Endothelial cell (in vitro differentiated cells): ENCODE measurements around the gene PEX11B. TPM values are rescaled to one million over a fixed set of nuclear protein-coding genes. Genes with fewer than 3 reads are reported as not detected.

Source experiments
- DNase-seq: peaks from one replicate; pipeline ENCODE4 v3.0.0; 2021; ENCODE audit warnings: low spot score
- H3K27ac Mint-ChIP-seq: one replicate; pipeline ENCODE4 v1.8.0; 2021; ENCODE audit warnings: mixed read lengths, inconsistent platforms; ENCODE audit not compliant: unreplicated experiment
- H3K27me3 Mint-ChIP-seq: one replicate; pipeline ENCODE4 v1.8.0; 2021; ENCODE audit warnings: mild to moderate bottlenecking, moderate library complexity, mixed read lengths, inconsistent platforms; ENCODE audit not compliant: unreplicated experiment
- H3K36me3 Mint-ChIP-seq: one replicate; pipeline ENCODE4 v1.8.0; 2021; ENCODE audit warnings: mild to moderate bottlenecking, low read depth, mixed read lengths, inconsistent platforms; ENCODE audit not compliant: unreplicated experiment
- H3K4me1 Mint-ChIP-seq: one replicate; pipeline ENCODE4 v1.8.0; 2021; ENCODE audit warnings: mild to moderate bottlenecking, mixed read lengths, inconsistent platforms; ENCODE audit not compliant: unreplicated experiment
- H3K4me3 Mint-ChIP-seq: one replicate; pipeline ENCODE4 v1.8.0; 2021; ENCODE audit warnings: mild to moderate bottlenecking, mixed read lengths, inconsistent platforms; ENCODE audit not compliant: unreplicated experiment
- H3K9me3 Mint-ChIP-seq: one replicate; pipeline ENCODE4 v1.8.0; 2021; ENCODE audit warnings: mixed read lengths, inconsistent platforms; ENCODE audit not compliant: unreplicated experiment
- total RNA-seq: library from RNA; stranded (reverse); fragmentation: NEBNext Ultra II Directional; extraction: Animal tissue kit (Norgen Biotek cat#: 25700); gene quantifications from one replicate; pipeline ENCODE4 v1.2.1, GENCODE V29; 2021; ENCODE audit not compliant: unreplicated experiment
- TF ChIP-seq, protein P1 (sequence below): fragments of 200-600 bp; sonication (generic); IDR thresholded peaks from one replicate; pipeline ENCODE4 v1.5.0; 2021; ENCODE audit warnings: antibody characterized with exemption; ENCODE audit not compliant: unreplicated experiment

The PEX11B gene
- total RNA-seq, 1 donor from 2014 or later = 34.0 TPM

DNA sequence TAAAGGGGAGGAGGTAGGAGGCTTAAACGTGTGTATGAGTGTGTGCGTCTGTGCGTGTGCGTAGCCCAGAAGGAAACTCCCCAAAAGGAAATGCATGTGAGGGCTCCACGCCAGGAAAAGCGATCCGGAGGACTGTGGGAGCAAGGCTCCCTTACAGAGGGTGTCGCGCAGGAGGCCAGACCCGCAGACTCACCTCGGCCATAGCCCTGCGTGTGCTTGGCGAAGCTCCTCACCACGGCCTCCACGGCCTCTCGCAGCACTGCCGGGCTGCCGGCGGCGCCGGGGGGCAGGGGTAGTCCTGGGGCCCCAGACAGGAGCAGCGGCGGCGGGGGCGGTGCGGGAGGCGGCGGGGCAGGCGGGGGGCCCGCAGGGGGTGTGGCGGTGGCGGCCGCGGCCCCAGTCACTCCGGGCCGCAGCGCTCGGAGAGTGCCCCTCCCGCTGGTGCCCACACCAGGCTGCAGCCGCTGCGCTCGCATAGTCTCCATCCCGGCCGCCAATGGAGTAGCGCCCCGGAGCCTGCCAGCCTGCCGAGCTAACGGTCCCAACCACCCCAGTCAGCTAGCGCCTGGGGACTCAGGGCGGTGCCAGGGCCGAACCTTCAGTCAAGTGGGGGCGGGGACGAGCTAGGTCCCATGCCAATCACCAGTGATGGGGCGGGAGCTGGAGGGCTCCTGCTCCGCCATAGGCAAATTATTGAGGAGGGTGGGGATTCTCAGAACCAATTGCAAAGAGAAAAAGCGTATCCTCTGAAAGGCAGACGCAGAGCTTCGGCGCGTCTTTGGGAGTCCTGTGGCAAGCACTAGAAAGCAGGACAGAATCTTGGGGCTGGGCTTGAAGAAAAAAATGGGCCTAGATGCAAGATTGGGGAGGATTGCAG, 39.2 kb upstream of the PEX11B start, which contains the start of gene LIX1L:
Gene LIX1L (minus strand): TSS at position 575 of the 877 bp plus-strand sequence. CDS start 90 bp downstream, at position 485.
- TF ChIP-seq, protein P1, sequence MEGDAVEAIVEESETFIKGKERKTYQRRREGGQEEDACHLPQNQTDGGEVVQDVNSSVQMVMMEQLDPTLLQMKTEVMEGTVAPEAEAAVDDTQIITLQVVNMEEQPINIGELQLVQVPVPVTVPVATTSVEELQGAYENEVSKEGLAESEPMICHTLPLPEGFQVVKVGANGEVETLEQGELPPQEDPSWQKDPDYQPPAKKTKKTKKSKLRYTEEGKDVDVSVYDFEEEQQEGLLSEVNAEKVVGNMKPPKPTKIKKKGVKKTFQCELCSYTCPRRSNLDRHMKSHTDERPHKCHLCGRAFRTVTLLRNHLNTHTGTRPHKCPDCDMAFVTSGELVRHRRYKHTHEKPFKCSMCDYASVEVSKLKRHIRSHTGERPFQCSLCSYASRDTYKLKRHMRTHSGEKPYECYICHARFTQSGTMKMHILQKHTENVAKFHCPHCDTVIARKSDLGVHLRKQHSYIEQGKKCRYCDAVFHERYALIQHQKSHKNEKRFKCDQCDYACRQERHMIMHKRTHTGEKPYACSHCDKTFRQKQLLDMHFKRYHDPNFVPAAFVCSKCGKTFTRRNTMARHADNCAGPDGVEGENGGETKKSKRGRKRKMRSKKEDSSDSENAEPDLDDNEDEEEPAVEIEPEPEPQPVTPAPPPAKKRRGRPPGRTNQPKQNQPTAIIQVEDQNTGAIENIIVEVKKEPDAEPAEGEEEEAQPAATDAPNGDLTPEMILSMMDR = no peak
- Mint-ChIP-seq H3K27me3 (peaks cover 28% of the 10 kb centered on the region), H3K27ac (peak within 1 kb of the TSS; percentile 92)

DNA sequence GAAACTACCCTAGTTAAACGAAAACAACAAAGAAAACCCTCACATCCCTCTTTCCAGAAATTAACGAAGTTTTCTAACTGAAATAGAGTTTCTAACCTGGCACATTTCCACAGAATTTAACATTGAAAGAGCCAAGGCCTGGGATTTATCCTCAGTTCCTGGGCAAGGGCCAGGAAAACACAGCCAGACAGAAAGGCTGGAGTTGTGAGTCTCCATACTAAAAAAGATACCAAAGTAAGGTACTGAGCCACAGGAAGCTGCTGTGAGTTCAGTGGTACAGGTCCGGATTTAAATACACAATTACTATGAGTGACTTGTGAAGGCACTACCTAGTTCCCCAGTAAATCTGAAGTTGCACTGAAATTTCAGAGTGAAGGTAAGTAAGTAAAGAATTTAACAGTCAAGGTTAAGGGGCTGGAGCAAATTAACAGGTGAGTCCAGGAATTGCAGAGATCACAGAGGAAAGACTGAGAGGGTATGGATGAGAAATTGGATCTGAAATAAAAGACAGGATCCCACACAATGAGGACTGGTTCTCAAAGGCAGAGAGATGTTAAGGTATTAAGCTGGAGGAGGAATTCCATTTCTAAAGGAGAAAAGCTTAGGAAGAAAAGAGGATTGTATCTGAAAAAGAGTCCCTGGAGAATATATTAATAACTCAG, 38.4 kb upstream of the PEX11B start:
- peak overlapping the region; percentile 92 for H3K27ac Mint-ChIP-seq
- peaks cover 59% of the 10 kb centered on the region for H3K4me1 Mint-ChIP-seq
- H3K9me3 Mint-ChIP-seq = no peaks in the 10 kb centered on the region
- H3K36me3 Mint-ChIP-seq = peaks cover 4% of the 10 kb centered on the region
- H3K27me3 Mint-ChIP-seq = peaks cover 23% of the 10 kb centered on the region
- TF ChIP-seq, protein P1 = no peak
- DNase-seq = no peak
- H3K4me3 Mint-ChIP-seq = peak overlapping the region; percentile 96

More for the DNA sequence above, 39.2 kb upstream of the PEX11B start, which contains the start of gene LIX1L:
- peak; percentile 90 for DNase-seq
- peaks cover 2% of the 10 kb centered on the region for H3K36me3 Mint-ChIP-seq
- H3K9me3 Mint-ChIP-seq = no peaks in the 10 kb centered on the region
- H3K4me1 Mint-ChIP-seq = peaks cover 64% of the 10 kb centered on the region
- peak within 1 kb of the TSS; percentile 96 for H3K4me3 Mint-ChIP-seq

GRCh38 chr1:145956361-145956760, 37.8 kb upstream of the PEX11B start:
- peaks cover 9% of the 10 kb centered on the region for H3K36me3 Mint-ChIP-seq
- TF ChIP-seq, protein P1 = no peak
- peaks cover 56% of the 10 kb centered on the region for H3K4me1 Mint-ChIP-seq
- H3K27me3 Mint-ChIP-seq = peaks cover 17% of the 10 kb centered on the region
- DNase-seq = no peak
- peak overlapping the region; percentile 96 for H3K4me3 Mint-ChIP-seq
- H3K27ac Mint-ChIP-seq = peak overlapping the region; percentile 92
- no peaks in the 10 kb centered on the region for H3K9me3 Mint-ChIP-seq

- TF ChIP-seq, protein P1 = no peak
- Mint-ChIP-seq H3K27ac (peak overlapping the region; percentile 53), H3K36me3 (peaks cover 12% of the 10 kb centered on the region), H3K27me3 (peaks cover 12% of the 10 kb centered on the region), H3K9me3 (no peaks in the 10 kb centered on the region), H3K4me1 (peaks cover 56% of the 10 kb centered on the region), H3K4me3 (peak overlapping the region; percentile 18)
- no peak for DNase-seq
Measured at GRCh38 chr1:145955436-145955835, 36.9 kb upstream of the PEX11B start.
